NCI-H82 treated with DMSO at 0.1 percent for 48 hours (cell line): ENCODE results near the gene NPAS2.

ENCODE experiments used
- DNase-seq: peaks from one replicate; lab custom pipeline; 2025; ENCODE audit not compliant: unreplicated experiment; lab: John Stamatoyannopoulos, UW

Gene NPAS2

DNA sequence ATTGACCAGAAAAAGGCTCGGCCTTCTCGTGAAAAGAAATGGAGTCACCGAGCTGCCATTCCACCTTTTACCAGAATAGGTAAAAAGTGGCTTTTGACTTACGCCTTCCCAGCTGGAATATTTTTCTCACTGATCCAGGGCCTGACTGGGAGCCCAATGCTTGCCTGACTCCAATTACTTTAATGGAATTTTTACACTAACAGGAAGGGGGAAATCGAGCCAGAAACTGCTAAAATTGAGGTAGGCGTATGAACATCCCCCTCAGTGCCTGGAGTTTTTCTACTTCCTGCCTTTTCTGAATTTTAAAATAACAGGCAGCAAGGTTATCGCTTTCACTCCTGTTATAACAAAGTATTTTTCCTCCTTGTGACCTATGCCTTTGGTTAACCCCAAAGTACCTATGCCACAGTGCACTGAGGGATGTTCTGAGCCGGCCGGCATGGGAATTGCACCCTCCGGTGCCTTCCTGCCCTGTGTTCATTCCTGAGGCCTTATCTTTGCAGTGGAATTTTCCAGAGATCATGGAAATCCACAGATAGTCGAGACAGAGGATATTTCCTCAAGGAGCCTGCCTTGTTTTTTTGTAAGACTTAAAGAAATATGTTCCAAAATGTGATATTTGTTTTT, 163.9 kb downstream of the NPAS2 start:
- DNase-seq = no peak

DNA sequence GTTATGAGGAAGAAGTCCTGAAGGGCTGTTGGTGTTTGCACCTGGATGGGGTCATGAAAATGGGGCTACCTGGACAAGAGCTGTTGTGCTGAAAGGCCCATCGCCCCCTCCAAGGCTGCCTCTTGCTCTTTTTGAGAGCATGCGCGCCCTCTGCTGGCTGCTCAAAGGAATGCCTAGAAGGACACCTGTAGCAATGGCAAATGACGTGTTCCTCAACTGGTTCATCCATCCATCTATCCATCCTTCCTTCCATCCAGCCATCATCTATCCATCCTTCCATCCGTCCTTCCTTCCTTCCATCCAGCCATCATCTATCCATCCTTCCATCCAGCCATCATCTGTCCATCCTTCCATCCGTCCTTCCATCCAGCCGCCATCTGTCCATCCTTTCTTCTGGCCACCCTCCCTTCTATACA, 165.0 kb downstream of the NPAS2 start:
- DNase-seq = peak; percentile 3

DNA sequence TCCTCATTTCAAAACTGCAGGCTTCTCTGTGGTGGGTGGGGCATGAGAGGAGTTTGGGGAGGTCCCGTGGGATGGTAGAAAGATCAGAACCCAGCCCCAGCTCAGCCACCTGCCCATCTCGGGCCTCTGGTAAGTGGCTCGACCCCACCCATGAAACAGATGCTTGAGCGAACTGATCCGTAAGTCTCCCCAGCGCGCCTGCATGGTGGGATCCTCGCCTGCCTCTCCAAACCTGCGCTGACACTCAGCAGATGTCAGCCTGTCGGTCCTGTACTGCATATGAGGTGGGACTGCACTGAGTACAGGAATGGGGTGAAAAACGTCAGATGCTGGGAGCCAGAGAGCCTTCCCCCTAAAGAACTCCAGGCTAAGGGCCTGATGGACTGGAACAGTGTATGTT, 166.2 kb downstream of the NPAS2 start:
- no peak for DNase-seq

DNA sequence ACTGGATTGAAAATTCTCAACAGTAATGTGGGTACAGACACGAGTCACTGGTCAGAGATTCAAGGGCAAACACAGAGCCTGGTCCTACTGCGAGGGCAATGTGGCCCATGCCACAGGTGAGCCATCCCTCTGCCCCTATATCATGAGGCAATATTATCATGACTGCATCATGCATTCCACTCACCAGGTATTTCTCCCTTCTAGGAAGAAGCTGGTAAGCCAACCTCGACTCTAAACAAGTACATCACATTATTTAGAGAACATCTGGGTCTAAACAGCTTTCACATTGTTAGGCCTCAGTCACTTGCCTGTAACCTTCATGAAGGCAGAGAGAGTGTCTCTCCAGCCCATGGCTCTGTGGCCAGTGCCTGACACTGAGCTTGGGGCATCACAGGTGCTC, 167.6 kb downstream of the NPAS2 start:
- no peak for DNase-seq

DNA sequence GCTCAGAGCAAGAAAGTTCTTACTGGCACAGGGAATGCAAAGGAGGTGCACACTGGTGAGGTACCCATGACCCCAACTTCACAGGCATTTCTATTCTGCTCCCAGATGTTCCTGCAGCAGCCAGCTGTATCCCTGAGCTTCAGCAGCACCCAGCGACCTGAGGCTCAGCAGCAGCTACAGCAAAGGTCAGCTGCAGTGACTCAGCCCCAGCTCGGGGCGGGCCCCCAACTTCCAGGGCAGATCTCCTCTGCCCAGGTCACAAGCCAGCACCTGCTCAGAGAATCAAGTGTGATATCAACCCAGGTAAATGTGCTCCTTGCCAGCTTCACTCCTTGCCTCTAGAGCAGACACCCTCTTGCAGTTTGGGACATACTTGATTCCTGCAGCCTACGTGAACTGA, 168.0 kb downstream of the NPAS2 start:
- no peak for DNase-seq

DNA sequence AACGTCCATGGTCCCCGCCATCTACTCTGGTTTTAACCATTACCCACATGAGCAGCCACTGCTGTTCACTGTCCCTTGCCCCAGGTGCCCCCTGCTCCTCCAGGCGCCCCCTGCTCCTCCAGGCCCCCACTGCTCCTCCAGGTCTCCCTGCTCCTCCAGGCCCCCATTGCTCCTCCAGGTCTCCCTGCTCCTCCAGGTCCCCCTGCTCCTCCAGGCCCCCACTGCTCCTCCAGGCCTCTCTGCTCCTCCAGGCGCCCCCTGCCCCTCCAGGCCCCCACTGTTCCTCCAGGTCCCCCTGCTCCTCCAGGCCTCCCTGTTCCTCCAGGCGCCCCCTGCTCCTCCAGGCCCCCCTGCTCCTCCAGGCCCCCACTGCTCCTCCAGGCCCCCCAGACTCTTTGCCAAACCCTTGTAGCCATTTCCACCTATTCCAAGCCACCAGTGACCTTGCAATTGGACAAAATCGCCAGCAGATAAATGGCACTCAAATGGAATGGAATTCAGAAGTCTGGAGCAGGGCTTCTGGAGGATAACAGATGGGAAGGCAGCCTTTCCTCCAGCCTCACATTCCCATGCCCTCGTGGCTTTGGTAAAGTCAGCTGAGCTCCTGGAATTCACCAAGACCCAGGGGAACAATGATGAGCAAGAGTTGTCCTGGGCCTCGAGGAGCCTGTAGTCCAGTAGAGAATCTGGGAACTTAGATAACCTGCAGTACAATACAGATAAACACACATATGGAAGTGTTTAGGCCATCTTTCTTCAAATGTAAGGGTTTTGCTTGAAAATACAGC, 168.9 kb downstream of the NPAS2 start:
- no peak for DNase-seq

DNA sequence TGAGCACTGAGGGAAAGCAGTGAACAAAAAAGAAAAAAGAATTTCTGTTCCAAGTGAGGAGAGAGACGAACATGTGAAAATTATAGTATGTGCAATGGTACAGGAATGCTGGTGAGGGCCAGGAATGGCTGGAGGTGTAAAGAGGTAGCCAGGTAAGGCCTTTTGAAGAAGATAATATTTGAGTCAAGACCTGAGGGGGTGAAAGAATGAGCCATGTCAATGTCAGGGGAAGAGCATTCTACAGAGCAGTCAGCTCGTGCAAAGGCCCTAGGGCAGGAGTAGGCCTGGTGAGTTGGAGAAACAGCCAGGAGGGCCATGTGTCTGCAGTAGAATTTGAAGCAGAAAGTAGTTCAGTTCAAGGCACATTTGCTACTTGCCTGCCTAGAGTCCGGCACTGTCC, 169.7 kb downstream of the NPAS2 start:
- DNase-seq = no peak

DNA sequence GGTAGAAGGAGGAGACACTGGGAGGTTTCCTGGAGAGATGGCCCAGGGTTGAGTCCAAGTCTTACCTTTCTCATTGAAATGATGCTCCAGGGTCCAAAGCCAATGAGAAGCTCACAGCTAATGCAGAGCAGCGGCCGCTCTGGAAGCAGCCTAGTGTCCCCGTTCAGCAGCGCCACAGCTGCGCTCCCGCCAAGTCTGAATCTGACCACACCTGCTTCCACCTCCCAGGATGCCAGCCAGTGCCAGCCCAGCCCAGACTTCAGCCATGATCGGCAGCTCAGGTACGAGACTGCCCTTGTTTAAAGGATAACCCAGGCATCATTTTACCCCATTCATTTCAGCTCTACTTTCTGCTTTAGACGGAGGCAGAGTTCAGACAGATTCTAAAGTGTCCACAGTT, 170.2 kb downstream of the NPAS2 start:
- no peak for DNase-seq

DNA sequence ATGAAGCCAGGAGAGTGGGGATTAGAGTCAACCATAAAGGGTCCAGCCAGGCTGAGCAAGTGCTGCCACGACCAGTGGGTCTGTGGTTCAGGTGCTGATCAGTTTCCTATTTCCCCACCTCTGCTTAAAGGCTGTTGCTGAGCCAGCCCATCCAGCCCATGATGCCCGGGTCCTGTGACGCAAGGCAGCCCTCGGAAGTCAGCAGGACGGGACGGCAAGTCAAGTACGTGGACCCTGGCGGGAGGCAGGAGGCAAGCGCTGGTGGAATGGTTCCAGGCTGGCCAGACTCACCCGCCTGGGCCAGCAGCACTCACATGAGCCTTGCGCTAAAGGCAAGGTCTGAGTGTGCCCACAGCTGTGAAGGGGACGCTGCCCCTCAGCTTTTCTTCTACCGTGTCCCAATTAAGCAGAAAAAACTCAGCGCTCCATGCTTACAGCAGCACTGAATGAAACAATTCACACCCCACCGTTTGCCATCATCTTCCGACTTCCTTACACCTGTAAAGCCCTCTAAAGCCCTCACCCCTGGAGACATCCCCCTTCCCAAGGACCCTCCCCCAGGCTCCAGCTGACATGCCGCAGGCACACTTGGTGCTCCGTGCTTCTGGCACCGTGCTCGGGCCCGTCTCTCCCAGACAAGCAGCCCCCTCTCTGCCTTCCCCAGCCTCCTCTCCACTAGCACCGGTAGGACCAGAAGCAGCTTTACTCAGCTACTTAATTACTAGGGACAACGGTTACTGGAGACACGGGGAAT, 170.9 kb downstream of the NPAS2 start:
- DNase-seq = no peak

DNA sequence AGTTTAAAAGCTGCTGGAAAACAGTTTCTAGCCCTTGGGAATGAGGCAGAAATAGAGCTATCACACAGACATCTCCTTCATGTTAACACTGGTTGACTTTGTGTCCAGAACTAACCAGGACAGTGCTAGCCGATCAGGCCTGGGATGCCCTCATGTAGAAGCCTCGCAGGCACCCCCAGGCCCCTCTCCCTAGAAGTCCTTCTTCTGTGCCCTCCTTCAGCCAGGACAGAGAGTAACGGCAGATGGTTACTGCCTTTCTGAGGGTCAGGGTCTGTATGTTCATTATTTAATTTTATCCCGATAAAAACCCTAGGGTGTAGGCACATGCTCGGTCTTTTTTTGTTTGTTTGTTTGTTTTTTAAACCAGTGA, 171.4 kb downstream of the NPAS2 start:
- DNase-seq = no peak

DNA sequence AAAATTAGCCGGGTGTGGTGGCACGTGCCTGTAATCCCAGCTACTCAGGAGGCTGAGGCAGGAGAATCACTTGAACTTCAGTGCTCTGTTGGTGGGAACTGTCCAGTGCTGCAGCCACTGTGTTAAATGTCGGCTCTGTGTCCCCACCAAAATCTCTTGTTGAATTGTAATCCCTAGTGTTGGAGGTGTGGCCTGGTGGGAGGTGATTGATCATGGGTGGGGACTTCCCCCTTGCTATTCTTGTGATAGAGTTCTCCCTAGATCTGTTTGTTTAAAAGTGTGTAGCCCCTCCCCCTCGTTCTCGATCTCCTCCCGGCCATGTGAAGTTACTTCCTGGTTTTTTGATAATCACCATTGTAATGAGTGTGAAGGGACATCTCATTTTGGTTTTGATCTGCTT, 172.3 kb downstream of the NPAS2 start:
- no peak for DNase-seq

DNA sequence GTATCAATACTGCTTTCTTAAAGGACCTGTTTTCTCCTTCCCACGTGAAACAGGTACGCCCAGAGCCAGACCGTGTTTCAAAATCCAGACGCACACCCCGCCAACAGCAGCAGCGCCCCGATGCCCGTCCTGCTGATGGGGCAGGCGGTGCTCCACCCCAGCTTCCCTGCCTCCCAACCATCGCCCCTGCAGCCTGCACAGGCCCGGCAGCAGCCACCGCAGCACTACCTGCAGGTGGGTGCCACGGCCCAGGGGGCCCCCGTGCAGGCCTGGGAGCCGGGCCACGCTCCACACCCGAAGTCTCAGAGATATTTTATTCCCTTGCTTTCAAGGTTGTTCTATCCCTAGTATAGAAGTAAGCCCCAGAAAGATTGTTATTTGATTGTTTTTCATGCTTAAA, 173.4 kb downstream of the NPAS2 start:
- no peak for DNase-seq

DNA sequence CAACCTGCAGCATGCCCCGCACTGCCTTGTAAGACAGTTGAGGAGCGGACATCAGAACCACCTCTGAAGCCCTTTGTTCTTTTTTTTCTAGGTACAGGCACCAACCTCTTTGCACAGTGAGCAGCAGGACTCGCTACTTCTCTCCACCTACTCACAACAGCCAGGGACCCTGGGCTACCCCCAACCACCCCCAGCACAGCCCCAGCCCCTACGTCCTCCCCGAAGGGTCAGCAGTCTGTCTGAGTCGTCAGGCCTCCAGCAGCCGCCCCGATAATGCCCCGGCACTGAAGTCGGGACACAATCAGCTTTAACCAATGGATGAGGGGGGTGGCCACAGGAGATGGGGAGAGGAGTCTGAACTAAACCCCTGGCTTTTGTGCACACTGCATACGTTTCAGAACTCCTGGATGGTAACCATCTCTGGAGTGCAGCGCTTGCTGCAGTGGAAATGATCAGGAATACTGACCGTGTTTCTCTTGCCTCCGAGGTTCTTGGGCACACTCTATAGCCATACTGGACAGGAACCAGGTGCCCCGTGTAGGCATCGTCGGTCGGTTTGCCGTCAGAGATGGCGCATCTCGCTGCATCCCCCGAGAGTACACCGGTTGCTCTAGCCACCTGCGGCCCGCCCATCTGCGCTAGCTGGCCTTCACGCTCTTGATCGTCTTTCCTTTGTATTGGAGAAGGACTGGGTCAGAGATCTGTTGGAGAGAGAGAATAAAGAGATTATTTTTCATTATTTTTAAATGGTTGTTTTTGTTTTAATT, 175.6 kb downstream of the NPAS2 start:
- no peak for DNase-seq

DNA sequence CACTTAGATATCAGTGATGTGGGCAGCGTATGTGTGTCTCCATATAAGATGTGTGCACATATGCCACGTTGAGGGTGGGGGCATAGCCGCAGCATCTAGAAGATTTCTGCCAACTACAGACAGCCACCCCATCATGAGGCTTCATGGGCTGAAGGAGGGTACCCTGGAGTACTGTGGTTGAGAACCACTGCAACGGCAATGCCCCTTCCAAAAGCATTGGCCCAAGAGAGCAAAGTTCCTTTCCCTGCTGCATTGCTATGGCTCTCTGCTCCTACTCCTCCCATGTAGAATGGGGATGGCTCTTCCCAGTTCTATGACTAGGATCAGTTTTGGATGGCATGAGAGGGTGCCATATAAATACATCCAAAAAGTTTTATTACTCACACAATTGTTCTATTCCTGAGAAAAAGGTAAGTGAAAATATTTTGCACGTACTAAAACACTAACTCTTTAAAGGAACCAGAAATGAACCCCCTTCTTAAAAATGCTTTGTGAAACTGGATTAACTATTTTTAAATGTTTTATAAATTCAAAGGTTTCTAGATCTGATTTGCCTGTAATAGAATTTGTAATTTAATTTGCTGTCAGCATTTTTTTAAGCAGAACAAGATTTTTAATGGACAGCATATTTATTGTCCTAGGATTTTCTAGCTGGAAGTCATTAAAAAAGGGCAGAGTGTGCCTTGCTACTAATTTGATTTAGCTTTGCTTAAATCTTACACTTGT, 177.7 kb downstream of the NPAS2 start:
- no peak for DNase-seq

DNA sequence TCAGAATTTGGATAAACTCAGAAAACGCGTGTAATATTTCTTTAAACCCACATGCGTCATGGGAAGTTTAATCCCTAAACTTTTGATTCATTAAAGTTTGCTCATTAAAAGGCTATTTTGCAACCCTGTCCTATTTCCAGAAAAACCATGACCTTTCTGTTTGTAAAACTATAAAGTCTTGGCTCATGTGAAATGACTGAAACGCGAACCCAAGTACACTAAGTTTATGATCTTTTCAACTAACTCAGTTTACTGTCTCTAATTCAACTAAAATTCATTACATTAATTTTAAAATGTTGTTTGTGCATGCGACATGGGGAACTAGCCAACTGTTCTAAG, 178.3 kb downstream of the NPAS2 start:
- no peak for DNase-seq

DNA sequence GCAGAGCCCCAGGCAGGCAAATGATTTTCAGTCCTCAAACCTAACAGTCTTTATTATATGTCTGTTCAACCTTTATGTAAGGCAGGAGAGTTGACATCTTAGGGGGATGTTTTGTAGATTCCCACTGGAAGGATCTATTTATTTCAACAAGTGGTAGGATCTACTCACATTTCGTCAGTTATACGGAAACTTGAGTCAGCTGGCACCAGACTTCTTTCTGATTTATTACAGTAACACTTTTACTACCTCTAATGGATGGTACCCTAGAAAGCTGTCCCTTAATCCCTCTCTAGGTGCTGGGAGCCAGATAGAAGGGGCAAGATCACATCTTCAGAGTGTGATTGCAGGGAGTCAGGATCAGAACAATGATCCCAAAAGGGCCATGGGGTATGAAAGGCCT, 180.1 kb downstream of the NPAS2 start:
- DNase-seq = no peak

DNA sequence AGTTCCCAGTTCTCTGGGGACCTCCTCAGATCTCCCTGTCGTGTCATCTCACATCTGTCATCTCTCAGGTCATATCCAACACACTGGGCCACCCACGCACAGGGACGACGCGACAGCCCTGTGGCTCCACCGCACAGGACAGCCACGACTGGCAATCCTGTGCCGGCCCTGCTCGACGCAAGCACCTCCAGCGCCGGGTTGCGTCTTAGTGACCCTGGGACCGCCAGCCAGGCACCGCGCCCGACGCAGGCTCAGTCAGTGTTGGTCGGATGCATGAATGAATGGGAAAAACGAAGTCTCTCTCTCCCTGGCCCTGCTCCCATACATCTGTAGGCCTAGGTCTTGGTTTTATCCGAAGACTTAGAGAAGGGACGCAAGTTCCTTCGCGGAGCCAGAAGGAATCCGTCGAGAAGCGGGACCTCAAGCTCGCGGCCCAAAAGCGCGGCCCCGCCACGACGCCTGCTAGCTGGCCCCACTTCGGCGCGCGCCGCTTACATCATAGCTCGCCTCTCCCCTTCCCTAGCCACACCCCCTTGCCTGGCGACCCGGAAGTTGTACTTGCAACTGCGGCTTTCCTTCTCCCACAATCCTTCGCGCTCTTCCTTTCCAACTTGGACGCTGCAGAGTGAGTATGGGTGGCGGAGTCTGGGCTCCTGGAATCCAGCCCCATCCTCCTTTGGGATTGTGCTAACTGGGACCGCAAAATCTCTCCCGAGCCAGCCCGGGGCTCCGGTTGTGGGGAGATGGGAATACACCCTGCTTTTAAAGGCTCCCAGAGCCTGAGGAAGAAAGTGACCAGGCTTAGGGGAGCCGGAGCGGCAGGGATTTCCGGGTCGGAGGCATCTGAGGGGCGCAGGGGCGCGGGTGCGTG, 182.0 kb downstream of the NPAS2 start, which contains the start of gene RPL31:
TSS of gene RPL31 (plus strand) at position 599 of the 871 bp plus-strand sequence. CDS start 413 bp downstream, outside the sequence.
- peak; percentile 85 for DNase-seq

DNA sequence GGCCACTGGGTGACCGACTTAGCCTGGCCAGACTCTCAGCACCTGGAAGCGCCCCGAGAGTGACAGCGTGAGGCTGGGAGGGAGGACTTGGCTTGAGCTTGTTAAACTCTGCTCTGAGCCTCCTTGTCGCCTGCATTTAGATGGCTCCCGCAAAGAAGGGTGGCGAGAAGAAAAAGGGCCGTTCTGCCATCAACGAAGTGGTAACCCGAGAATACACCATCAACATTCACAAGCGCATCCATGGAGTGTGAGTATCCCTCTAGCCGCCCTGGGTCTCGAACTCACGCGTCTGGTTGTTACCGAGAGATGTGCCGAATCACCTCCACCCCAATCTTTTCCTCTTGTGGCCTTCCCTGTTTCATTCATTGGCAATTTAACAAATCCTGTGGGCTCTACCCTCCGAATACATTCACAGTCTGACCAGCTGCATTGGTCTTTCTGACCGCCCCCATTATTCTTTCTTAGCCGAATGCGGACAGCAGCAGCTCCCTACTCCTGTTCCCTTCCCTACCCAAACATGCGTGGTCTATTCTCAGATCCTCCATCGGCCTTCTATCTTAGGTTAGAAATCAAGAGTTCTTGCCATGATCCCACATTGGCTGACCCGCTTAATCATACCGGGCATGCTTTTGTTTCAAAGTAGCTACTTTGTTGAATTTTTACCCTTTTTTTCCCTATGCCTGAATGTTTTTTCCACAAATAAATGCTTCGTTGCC, 182.8 kb downstream of the NPAS2 start:
- DNase-seq = no peak

DNA sequence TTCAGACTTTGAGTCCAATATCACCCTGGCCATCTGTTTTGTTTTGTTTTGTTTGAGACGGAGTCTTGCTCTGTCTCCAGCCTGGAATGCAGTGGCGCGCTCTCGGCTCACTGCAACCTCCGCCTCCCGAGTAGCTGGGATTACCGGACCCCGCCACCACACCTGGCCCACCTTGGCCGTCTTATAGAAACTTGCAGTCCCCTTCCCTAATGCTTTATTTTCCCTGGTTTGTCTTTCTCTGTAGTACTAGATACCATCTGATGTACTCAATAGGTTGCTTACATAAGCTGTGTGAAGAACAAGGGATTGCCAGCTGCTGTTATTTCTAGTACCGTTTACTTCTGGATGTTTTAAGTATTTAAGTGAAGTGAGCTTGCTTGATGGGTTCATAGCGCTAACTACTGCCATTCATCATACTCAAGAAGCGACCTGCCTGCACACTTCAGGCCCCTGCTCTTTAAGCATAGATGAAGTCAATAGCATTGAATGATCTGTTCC, 183.4 kb downstream of the NPAS2 start:
- no peak for DNase-seq
